Esophagus squamous epithelium (tissue), 4 donors: Measurements from ENCODE around the gene FBXL7.

ENCODE experiments used
- CTCF ChIP-seq, 6 experiments: fragments of 450-650 bp in 4 of 6; fragments of 200-600 bp in 2 of 6; sonication (generic) in 2 of 6; IDR thresholded peaks; one replicate each; pipeline ENCODE4 v1.5.1; 2016 to 2019; ENCODE audit warnings: antibody characterized with exemption in 6 of 6, mild to moderate bottlenecking in 4 of 6, moderate library complexity in 4 of 6
- POLR2A ChIP-seq, 4 donors: fragments of 450-650 bp; IDR thresholded peaks; one replicate each; pipeline ENCODE4 v1.6.1; 2017; ENCODE audit warnings: antibody characterized with exemption in 4 of 4, mild to moderate bottlenecking in 4 of 4, moderate library complexity in 3 of 4

DNA sequence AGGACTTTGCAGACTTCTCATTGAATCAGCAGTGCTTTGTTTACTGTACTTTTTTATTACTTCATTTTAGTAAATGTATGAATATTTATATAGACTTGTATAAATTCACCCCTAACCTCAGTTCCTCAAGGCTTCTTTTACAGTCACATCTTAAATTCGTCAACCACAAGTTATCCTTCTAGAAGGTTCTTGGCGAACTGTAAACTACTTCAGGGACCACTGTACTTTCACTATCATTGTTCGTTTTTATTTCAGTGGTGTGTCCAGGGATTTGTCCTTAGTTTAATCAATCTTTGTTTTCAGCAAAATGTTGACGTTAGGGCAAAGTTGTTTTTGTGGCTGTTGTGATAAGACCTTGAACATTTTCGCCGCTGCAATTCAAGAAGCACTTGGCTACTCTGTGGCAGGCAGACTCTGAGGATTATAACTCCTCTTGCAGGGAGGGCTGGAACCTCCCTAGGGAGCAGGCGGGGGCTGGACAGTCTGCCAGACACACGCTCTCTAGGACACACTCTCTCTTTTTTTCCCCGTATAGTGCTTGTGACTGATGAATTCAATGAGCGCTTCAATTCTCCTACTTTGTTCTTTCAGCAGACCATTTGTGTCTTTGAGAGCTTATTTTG is 252.8 kb downstream of the FBXL7 start:
- no peak for TF ChIP-seq CTCF (IDR thresholded peaks at IDR 0.05)
- TF ChIP-seq POLR2A (IDR thresholded peaks at IDR 0.05), result no peak
